Measurements from ENCODE around the gene OR9K2.
"Not testable (repeated sequence)": the region's sequence is repeated elsewhere in the genome, so short reads cannot be mapped to it uniquely, and the experiment has no call there.

Gene OR9K2

GRCh38 chr12:55143566-55143870 is 17.3 kb downstream of the OR9K2 start:
- H3K4me1 ChIP-seq (ENCODE audit: low read length), result no peaks in the 10 kb centered on the region
- no peaks in the 10 kb centered on the region for H3K27me3 ChIP-seq (replicated peaks; ENCODE audit: insufficient read depth, low read length)
- no peaks in the 10 kb centered on the region for H3K36me3 ChIP-seq (replicated peaks; ENCODE audit: insufficient read depth, low read length)
- no peak overlapping the region for H3K9ac ChIP-seq (ENCODE audit: low read length)
- no peak overlapping the region for H3K4me3 ChIP-seq (ENCODE audit: low read length)
- no peaks in the 10 kb centered on the region for H3F3A ChIP-seq (ENCODE audit: insufficient read depth, low read length)
- no peak overlapping the region for H3K4me2 ChIP-seq (ENCODE audit: low read depth, low read length)
- no peaks in the 10 kb centered on the region for H3K9me3 ChIP-seq (replicated peaks; ENCODE audit: insufficient read depth, low read length)
- H3K9me2 ChIP-seq (replicated peaks; ENCODE audit: insufficient read depth, low read length), result no peaks in the 10 kb centered on the region
- H4K20me1 ChIP-seq (ENCODE audit: insufficient read depth, low read length), result no peaks in the 10 kb centered on the region
- no peak overlapping the region for H3K27ac ChIP-seq (ENCODE audit: low read length)
- H3K79me2 ChIP-seq (ENCODE audit: low read length), result no peaks in the 10 kb centered on the region
- TF ChIP-seq EZH2 (optimal IDR thresholded peaks at IDR 0.05; ENCODE audit: low read depth, low read length) (no peak), CTCF (IDR thresholded peaks at IDR 0.05; ENCODE audit: low read length) (no peak), EZH2phosphoT487 (IDR thresholded peaks at IDR 0.05; ENCODE audit: low read length) (no peak)
- no peak for DNase-seq
- no peak overlapping the region for H2AFZ ChIP-seq (ENCODE audit: low read length)

- not testable (repeated sequence) for H3K79me2 ChIP-seq (ENCODE audit: low read length); H4K20me1 ChIP-seq (ENCODE audit: insufficient read depth, low read length); H3K36me3 ChIP-seq (replicated peaks; ENCODE audit: insufficient read depth, low read length); H3K9me2 ChIP-seq (replicated peaks; ENCODE audit: insufficient read depth, low read length); H3K4me2 ChIP-seq (ENCODE audit: low read depth, low read length); H3K4me3 ChIP-seq (ENCODE audit: low read length); H3K4me1 ChIP-seq (ENCODE audit: low read length); H3K9ac ChIP-seq (ENCODE audit: low read length); H3K27me3 ChIP-seq (replicated peaks; ENCODE audit: insufficient read depth, low read length); H2AFZ ChIP-seq (ENCODE audit: low read length); H3K9me3 ChIP-seq (replicated peaks; ENCODE audit: insufficient read depth, low read length); H3K27ac ChIP-seq (ENCODE audit: low read length); DNase-seq; H3F3A ChIP-seq (ENCODE audit: insufficient read depth, low read length)
Observed at GRCh38 chr12:55167010-55167640, 40.9 kb downstream of the OR9K2 start.

DNA sequence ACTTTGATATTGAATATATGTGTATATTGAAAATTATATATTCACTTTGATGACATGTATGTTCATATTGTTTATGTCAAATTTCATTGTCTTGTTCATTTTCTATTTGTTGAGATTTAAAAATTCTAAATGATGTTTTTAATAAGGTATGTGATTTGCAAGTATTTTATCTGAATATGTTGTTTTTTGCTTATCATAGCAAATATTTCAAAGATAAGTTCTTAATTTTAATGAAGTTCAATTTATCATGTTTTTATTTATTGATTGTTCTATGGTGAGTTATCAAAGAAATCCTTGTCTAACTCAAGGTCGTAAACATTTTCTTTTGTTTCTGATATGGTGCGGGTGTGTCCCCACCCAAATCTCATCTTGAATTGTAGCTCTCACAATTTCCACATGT is 45.2 kb downstream of the OR9K2 start:
- no peaks in the 10 kb centered on the region for H4K20me1 ChIP-seq (ENCODE audit: insufficient read depth, low read length)

GRCh38 chr12:55171846-55172245 is 45.6 kb downstream of the OR9K2 start:
- not testable (repeated sequence) for H3K4me1 ChIP-seq (ENCODE audit: low read length); H3K27ac ChIP-seq (ENCODE audit: low read length); H3K79me2 ChIP-seq (ENCODE audit: low read length); H3K9me2 ChIP-seq (replicated peaks; ENCODE audit: insufficient read depth, low read length); H3K36me3 ChIP-seq (replicated peaks; ENCODE audit: insufficient read depth, low read length); H3K4me3 ChIP-seq (ENCODE audit: low read length); H3K4me2 ChIP-seq (ENCODE audit: low read depth, low read length); H2AFZ ChIP-seq (ENCODE audit: low read length); H3K9me3 ChIP-seq (replicated peaks; ENCODE audit: insufficient read depth, low read length); H3K27me3 ChIP-seq (replicated peaks; ENCODE audit: insufficient read depth, low read length); H3K9ac ChIP-seq (ENCODE audit: low read length); H4K20me1 ChIP-seq (ENCODE audit: insufficient read depth, low read length); DNase-seq; H3F3A ChIP-seq (ENCODE audit: insufficient read depth, low read length)

More for the DNA sequence above, 45.2 kb downstream of the OR9K2 start:
- no peak for TF ChIP-seq EZH2 (optimal IDR thresholded peaks at IDR 0.05; ENCODE audit: low read depth, low read length)
- no peak for TF ChIP-seq CTCF (IDR thresholded peaks at IDR 0.05; ENCODE audit: low read length)
- TF ChIP-seq EZH2phosphoT487 (IDR thresholded peaks at IDR 0.05; ENCODE audit: low read length), result no peak
- Histone ChIP-seq H3K4me1 (ENCODE audit: low read length) (no peaks in the 10 kb centered on the region), H3K9ac (ENCODE audit: low read length) (no peak overlapping the region), H3K79me2 (ENCODE audit: low read length) (no peaks in the 10 kb centered on the region), H3K27ac (ENCODE audit: low read length) (no peak overlapping the region), H3K9me3 (replicated peaks; ENCODE audit: insufficient read depth, low read length) (no peaks in the 10 kb centered on the region; the same call in 1 of the 2 replicates), H3K4me3 (ENCODE audit: low read length) (no peak overlapping the region), H3K36me3 (replicated peaks; ENCODE audit: insufficient read depth, low read length) (no peaks in the 10 kb centered on the region), H3K27me3 (replicated peaks; ENCODE audit: insufficient read depth, low read length) (no peaks in the 10 kb centered on the region), H3K4me2 (ENCODE audit: low read depth, low read length) (no peak overlapping the region), H2AFZ (ENCODE audit: low read length) (no peak overlapping the region), H3F3A (ENCODE audit: insufficient read depth, low read length) (no peaks in the 10 kb centered on the region), H3K9me2 (replicated peaks; ENCODE audit: insufficient read depth, low read length) (no peaks in the 10 kb centered on the region)
- no peak for DNase-seq

All from MM.1S (cell line).